Measurements from ENCODE around the gene TNNT1.

- no peak for TF ChIP-seq CTCF (IDR thresholded peaks at IDR 0.05)
- no peak for TF ChIP-seq POLR2A (IDR thresholded peaks at IDR 0.05)
These were observed 11.1 kb downstream of the TNNT1 start for GRCh38 chr19:55137915-55138314.

All from adrenal gland (tissue), 5 donors.